Activated T-helper 1 cell treated with anti-CD3 and anti-CD28 coated beads, Interleukin-2, amount 50 U/mL, for 16 hours (primary cell): ENCODE measurements around the gene RGS10.

Experiments used
- DNase-seq, 2 donors: peaks; one replicate each; pipeline ENCODE4 v3.0.0-alpha.2; 2020; ENCODE audit warnings: low read depth in 1 of 2, low spot score in 1 of 2

RGS10 gene

DNA sequence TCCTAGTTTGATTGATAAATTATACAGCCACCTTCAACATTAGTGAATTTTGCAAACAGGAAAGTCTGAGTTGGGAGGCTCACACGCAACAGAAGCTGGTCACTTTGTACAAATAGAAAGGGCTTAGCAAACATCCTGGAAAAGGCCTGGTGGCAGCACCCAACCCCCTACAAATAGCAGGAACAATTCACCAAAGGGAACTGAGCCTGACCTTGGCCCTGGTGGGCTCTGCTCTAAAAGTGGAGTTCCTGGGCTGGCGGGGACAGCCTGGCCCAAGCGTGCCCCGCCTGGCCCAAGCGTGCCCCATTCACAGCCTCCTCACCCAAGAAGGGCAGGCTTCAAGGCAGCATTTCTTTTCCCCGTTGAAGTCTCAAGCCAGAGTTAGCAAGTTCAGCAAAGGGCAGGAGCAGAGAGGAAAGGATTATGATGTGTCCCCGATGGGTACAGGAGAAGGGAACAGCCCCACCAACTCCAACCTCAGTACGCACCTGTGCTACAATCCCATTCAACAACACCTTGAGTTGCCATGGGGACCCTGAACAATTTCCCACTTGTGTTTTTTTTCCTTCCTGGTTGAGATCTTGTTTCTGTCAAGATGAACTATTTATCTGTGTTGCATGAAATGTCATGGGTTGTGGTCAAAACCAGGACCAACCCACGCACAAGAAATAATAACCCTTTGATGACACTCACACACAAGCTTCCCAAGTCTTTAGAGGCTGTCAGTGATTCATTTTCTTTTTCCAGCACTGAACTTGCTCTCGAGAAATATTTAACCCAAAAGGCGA lies 43.4 kb downstream of the RGS10 start:
- no peak for DNase-seq

DNA sequence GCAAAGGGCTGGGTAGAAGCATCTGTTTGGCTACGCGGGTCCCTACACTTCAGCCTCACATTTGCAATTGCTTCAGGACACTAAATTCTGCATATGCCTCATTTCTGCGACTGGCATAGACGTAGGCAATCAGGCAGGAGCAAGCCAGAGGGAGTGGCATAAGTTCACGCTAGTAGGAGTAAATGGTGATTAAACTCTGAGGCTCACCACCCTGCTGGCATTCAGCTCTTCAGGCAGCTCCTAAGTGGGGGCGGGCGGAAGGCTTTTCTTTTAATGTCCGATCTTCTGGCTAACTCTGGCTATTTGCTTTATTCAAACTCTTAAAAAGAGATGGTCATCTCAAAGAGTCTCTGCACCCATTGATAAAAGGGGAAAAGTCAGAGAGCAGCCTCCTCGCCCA lies 45.3 kb downstream of the RGS10 start:
- DNase-seq: no peak

DNA sequence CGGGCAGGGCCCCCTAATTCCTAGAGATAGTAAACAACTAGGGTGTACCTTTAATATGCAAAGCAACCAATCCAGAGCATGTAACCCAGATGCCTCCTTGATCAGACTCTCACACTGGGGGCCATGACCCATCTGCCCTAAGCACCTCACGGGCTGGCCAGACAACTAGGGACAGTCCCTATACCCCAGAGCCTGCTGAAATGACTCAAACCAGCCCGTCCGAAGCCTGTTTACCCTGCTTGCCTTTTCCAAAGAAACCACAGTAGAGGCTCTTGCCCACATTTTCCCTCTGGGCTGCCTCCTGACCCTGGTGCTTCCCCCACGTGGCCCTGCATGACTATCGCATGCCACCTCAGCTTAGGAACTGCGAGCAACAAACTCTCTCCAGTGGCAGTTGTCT lies 46.2 kb downstream of the RGS10 start:
- DNase-seq: no peak

DNA sequence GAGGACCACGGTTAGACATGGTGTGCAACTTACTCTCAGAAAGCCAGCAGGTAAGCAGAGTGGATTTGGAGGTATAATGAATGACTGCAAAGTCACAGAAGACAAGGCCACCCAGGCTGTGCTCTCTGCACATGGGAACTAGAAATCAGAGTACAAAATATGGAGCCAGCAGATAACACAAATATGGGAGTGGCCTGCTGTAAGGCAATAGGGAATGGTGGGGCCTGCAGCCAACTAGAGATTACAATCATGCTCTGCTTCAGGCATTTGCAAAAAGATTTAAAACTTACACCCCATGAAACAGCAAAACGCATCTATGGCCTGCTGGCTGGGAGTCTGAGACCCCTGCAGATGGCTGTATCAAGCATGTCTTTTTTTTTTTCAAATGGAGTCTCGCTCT lies 47.0 kb downstream of the RGS10 start:
- no peak for DNase-seq

DNA sequence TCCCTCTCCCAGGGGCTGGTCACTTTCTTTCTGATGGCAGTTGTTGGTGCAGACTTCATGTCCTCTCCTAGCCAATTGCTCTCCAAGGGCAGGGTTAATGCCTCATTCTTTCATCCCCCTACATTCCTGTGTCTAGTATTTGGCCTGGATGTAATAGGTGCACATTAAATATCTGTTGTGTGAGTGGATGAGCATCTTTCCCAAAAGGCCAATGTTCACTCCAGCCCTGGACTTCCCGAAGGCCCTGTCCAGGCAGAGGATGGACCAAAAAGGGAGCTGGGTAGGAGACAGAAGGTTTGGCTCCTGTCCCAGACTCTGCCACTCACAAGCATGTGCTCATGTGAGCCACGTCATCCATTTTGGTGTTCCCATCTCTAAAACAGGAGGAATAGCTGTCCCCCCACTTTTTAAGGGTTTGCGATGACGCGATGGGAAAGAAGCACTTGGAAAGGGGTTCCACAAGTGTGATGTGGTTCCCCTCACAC lies 47.5 kb downstream of the RGS10 start:
- no peak for DNase-seq

DNA sequence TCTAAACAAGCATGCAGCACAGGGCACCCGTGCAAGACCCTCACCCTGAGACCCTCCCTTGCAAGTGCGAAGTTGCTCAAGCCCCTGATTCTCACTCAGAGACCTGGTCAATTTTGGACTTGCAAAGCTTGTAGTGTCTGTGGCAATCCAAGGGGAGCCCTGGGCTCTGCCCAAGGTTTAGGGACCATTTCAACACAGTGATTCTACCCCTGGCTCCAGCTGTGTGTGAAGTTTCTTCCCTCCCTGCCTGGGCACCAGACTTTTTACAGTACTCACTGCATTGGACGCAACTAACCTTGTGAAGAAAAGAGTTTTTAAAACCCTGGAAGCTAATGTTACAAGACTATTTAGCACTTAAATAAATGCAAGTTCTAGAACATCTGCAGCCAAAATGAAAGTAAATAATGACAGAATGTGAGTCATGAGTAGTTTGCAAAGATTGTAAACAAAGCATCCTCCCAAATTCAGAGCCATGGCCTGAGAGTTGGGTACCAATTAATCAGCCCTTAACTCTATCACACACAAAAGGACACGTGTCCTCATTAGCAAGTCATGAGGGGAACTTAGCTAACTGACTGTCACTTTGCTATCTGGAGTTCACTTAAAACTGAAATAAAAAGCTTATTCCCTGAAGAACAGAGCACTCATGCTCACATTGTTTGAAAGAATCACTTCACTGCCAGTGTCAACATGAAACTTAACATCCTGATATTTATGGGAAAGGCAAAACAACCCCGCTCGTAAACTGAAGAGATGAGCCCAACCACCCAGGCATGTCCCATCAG lies 48.1 kb downstream of the RGS10 start:
- DNase-seq: no peak

DNA sequence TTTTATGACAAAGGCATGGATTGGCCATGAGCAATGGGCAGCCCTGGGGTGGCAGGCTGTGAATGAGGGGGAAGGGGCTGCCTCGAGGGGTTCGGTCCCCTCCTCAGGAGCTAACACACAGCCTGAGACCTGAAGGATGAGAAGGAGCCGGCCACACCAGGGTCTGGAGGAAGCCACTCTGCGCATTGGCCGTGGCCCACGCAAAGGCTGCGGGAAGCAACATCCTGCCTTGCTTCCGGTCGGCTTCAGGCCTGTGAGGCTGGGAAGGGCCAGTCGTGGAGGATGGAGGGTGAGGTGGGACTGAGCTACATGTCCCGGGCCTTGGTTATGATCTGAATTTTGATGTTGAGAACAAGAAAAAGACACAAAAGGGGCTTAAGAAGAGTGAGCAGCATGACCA lies 49.4 kb downstream of the RGS10 start:
- DNase-seq: no peak

DNA sequence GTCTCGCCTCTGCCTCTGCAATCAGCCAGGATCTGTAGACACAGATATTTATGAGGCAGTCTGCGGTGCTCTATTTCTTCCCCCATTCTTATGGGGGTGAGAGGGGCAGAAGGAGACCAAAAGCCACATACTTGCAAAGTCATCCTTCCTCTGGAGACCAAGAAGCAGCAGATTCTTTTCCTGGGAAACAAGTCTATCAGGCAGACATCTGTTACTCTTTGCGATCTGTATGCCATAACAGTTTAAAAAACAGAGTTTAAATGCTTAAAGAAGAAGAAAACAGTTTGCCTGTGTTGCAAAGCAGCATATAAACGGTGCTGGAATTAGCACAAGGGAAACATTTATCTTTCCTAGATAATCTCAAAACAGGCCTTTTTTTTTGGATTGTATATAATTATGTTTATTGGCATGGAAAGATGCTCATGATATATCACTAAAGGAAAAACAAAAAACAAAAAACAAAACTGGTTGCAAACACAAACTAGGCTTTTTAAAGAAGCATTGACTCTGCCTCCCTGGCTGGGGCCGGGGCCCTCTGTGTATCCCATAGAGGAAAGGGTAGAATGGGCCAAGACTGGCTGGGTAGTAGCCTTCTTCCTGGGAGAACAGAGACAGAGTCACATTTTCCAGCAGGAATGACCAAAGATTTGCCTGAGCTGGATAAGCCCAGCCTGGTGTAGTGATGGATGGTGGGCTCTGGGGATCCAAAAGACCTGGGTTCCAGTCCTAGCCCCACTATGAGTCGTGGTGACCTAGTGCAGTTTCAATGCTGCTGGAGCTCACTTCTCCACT lies 50.4 kb downstream of the RGS10 start:
- DNase-seq: no peak

DNA sequence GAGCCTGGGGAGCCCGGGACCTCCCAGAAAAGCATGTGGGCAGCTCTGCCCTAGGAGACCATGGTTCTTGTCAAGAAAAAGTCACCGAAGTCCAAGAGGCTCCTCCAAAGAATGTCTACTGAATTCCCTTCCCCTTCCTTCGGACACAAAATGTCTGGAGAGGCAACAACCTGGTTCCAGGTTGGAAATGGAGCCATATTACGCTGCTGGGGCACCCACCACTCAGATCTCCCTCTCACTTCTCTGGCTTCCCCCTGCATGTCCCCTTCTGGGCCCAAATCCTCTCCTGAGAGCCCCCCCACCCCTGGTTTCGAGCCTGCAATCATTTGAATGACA lies 52.6 kb downstream of the RGS10 start:
- DNase-seq: no peak

DNA sequence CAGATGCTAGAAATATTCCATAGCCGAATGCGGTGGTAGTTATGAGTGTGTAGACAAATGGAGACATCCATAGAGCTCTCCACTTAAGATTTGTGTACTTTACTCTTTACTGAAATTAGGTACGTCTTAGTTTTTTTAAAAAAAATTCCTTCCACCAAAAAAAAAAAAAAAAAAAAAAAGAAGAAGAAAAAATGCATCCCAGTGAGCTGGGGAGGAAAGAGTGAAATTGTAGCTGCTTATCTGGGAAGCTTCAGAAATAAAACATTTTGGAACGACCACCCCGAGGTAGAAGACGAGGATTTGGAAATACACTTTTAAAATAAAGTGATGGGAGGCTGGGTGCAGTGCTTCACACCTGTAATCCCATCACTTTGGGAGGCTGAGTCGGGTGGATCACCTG lies 53.8 kb downstream of the RGS10 start:
- no peak for DNase-seq

DNA sequence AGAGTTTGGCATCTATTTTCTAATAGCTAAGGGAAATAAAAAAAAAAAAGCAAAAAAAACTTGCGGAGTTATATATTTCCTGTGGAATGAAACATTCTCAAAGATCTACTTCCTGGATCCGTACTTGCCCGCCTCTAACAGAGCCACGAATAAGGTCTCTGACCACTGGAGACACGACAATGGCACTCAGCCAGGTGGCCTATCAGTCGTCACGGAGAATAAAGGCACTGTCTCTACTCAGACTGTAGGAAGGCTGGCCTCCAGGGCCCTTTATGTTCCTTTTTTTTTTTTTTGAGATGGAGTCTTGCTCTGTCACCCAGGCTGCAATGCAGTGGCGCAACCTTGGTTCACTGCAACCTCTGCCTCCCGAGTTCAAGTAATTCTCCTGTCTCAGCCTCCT lies 58.7 kb downstream of the RGS10 start:
- no peak for DNase-seq

DNA sequence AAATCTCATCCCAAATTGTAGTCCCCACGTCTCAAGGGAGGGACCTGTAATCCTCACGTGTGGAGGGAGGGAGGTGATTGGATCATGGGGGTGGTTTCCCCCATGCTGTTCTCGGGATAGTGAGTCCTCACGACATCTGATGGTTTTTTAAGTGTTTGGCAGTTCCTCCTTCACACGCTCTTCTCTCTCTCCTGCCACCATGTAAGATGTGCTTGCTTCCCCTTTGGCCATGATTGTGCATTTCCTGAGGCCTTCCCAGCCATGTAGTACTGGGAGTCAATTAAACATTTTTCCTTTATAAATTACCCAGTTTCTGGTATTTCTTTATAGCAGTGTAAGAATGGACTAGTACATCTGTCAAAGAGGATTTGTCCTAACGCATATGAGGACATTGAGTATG lies 59.5 kb downstream of the RGS10 start:
- no peak for DNase-seq

DNA sequence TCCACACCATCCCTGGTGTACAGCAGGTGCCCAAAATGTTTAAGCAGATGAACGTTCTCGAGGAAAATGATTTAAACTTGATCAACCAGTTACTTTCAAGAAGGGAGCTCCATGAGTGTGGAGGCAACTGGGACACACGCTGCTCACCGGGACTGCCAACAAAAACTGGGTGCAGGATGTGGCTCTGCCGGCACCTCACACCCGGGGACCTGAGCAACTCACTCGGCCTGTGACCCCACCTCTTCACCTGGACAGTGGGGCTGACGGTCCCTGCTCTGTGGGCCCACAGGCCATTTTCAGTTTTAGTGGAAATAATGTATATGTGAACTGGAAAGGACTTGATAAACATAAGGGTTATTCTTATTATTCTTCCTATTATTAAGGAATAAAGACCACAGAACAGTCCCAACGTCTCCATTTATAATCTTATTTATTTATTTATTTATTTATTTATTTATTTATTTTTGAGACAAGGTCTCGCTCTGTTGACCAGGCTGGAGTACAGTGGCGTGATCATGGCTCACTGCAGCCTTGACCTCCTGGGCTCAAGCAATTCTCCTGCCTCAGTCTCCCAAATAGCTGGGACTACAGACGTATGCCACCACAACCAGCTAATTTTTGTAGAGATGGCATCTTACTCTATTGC lies 60.6 kb downstream of the RGS10 start:
- DNase-seq: no peak

DNA sequence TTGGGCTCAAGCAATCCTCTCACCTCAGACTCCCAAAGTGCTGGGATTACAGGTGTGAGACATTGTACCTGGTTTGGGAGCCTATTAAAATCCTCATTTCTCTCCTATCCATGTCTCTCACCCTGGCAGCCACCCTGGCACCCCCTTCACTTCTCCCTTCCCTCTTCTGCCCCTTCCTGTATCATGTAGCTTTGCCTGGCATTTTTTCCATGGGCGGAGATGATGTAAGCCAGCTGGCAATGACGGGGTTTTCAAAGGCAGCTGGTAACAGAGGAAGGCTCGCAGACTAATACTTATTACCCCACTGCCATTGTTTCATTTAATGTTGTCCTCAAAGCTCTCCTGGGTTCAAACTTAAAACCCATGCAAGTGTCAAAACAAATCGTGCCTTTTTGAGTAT lies 61.9 kb downstream of the RGS10 start:
- no peak for DNase-seq

DNA sequence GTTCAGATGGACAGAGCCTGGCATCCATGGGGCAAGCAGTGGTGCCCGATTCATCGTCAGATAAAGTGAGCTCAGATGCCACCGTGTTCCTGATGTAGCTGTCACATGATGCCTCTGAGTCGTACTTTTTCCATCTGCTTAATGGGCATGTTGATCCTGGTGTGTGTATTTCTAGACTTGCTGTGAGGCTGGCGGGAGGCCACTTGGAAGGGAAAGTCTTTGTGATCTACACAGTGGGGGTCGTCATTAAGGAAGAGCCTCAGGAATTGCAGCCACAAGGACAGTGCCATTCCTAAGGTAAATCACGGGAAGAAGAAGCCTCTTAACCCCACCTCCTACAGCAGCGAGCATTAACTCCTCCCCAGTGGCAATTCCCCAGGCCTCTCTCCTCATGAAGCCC lies 63.0 kb downstream of the RGS10 start:
- DNase-seq: no peak

DNA sequence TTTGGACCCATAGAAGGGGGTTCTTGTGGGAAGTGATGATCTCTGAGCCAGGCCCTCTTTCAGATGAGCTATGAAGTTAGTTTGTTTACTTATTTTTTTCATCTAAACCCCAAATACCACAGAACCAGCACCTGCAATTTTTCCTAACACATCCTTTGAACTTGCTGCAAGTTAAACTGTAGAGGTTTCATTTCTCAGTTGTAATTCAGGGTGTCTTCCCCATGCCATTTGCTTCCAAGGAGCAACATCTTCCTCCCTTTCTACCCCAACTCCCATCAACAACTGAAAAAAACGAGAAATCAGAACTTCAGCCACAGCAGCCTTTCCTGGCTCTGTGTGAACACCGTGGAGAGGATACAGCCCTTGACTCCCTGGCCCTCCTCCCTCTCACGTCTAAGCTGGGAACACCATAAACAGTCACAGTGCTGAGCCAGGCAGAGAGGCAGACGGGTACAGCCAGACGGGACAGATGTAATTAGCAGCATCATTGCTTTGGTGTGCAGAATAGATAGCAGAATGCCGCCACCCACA lies 63.6 kb downstream of the RGS10 start:
- DNase-seq: no peak

DNA sequence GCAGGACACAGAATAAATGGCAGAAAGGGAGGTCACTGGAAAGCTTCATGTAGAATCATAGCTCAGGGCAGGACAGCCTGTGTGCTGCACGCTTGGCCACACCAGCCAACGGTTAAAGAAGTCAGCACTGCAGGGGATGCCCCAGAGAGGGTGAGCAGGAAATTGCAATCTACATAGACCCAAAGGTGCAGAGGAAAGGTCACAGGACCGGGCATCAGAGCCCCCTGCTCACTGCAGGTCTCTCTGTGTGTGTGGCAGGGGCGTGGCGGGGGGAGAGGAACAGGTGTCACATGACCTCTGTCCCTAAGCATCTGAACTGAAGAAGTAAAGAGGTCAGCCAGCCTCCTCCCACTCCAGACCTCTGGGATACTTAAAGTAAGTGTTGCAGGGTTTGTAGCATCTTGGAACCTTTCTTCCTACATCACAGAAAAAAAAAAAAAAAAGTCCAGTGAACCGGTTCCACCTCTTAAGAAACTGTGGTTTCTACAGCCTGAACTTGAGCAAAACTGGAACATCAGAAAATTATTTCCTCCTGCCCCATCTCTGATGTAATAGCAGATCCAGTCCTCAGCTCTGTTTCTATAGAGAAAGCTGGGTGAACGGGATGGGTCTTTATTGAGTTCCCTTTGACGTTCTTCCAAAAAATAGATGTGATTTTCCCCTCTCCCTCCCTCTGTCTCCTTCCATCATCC lies 64.3 kb downstream of the RGS10 start:
- no peak for DNase-seq

DNA sequence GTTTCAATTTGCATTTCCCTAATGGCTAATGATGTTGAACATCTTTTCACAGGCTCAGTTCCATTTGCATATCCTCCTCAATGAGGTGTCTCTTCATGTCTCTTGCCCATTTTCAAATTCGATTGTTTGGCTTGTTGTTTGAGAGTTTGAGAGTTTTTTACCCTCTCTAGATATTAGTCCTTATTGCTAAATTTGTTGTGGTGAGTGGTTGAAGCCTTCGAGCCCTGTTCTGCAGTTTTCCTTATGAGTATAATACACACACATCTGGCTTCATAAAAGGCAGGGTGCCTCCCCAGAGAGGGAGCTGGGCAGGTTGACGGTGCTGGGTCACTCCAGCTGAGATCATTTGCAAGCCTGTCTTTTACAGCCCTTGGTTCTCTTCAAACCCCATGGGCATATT lies 65.1 kb downstream of the RGS10 start:
- no peak for DNase-seq

DNA sequence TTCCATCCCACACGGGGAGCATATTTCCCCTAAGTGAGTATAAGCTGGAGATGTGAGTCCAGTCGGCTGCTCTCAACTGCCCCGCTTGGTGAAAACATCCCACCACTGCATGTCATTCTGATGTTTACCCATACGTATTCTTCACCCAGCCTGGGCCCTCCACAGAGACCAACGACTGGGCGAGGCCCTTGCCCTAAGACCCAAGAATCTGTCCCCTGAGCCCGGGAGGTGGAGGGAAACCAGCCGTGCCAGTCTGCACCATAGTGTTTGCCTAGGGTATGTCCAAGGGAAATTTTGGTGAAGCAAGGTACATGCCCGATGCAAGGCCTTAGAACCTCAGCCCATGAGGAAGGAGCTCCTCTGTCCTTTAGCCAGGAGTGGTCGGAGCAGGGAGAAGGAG lies 67.9 kb downstream of the RGS10 start:
- no peak for DNase-seq

DNA sequence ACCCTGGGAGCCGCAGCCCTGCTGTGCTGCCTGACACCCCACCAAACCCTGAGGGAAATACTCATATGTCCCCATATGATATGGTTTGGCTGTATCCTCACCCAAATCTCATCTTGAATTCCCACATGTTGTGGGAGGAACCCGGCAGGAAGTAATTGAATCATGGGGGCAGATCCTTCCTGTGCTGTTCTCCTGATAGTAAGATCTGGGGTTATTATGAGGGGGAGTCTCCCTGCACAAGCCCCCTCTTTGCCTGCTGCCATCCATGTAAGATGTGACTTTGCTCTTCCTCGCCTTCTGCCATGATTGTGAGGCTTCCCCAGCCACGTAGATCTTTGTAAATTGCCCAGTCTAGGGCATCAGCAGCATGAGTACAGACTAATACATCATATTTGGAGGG lies 68.7 kb downstream of the RGS10 start:
- DNase-seq: no peak
